GM21381 (cell line): ENCODE data around the gene GLOD5.
A peak's percentile ranks its signal among the peaks of the same experiment; 100 is the strongest.
"Not testable (repeated sequence)": the region's sequence is repeated elsewhere in the genome, so short reads cannot be mapped to it uniquely, and the experiment has no call there.

Experiments used
- ATAC-seq: cut with Tn5 transposase; IDR thresholded peaks from one replicate; pipeline ENCODE4 v1.9.1; 2021; ENCODE audit warnings: mild to moderate bottlenecking, moderate library complexity; ENCODE audit not compliant: unreplicated experiment

GLOD5 gene

GRCh38 chrX:48792219-48792618, 30.7 kb downstream of the GLOD5 start:
- no peak for ATAC-seq

- no peak for ATAC-seq
Observed at GRCh38 chrX:48793935-48794334, 32.4 kb downstream of the GLOD5 start.

GRCh38 chrX:48794340-48794910, 32.9 kb downstream of the GLOD5 start:
- no peak for ATAC-seq

- ATAC-seq, result no peak
Observed at GRCh38 chrX:48794911-48795515, 33.5 kb downstream of the GLOD5 start.

- no peak for ATAC-seq
Observed at GRCh38 chrX:48798318-48798717, 36.8 kb downstream of the GLOD5 start.

- no peak for ATAC-seq
Observed at GRCh38 chrX:48800574-48801279, 39.2 kb downstream of the GLOD5 start.

GRCh38 chrX:48801280-48802088, 39.9 kb downstream of the GLOD5 start, which contains the start of gene HDAC6:
HDAC6 (plus strand) TSS chrX:48802067; CDS start chrX:48802693, 626 bp downstream.
- peak; percentile 84 for ATAC-seq

- peak; percentile 45 for ATAC-seq
Observed at GRCh38 chrX:48802089-48802904, 40.8 kb downstream of the GLOD5 start.

- no peak for ATAC-seq
Observed at GRCh38 chrX:48802905-48803200, 41.3 kb downstream of the GLOD5 start.

- no peak for ATAC-seq
Observed at GRCh38 chrX:48806081-48806480, 44.5 kb downstream of the GLOD5 start.

GRCh38 chrX:48813644-48814043, 52.1 kb downstream of the GLOD5 start:
- no peak for ATAC-seq

GRCh38 chrX:48814722-48815121, 53.2 kb downstream of the GLOD5 start:
- no peak for ATAC-seq

GRCh38 chrX:48815266-48815665, 53.7 kb downstream of the GLOD5 start:
- ATAC-seq, result no peak

GRCh38 chrX:48816014-48816810, 54.7 kb downstream of the GLOD5 start:
- ATAC-seq, result no peak

- no peak for ATAC-seq
Observed at GRCh38 chrX:48818098-48818497, 56.6 kb downstream of the GLOD5 start.

- no peak for ATAC-seq
Observed at GRCh38 chrX:48818866-48819265, 57.3 kb downstream of the GLOD5 start.

- not testable (repeated sequence) for ATAC-seq
Observed at GRCh38 chrX:48819394-48819793, 57.8 kb downstream of the GLOD5 start.

GRCh38 chrX:48823053-48823452, 61.5 kb downstream of the GLOD5 start:
- no peak for ATAC-seq
